Measurements from ENCODE around the gene USF1. TPM values are rescaled to one million over a fixed set of nuclear protein-coding genes. Genes with fewer than 3 reads are reported as not detected.

USF1 gene
- total RNA-seq, 5 donors from 2014 or later (not counting 1 experiment from before 2014, with no cell fraction given) = 65.4 to 96.1 (median 92.2) TPM

- H3K4me3 Mint-ChIP-seq = peak overlapping the region; percentile 88 to 90 (median 89)
- no peaks in the 10 kb centered on the region for H3K9me3 Mint-ChIP-seq
- H3K36me3 Mint-ChIP-seq = peaks cover 32% of the 10 kb centered on the region
- peak overlapping the region; percentile 70 to 95 for H3K4me3 ChIP-seq (ENCODE audit: control insufficient read depth in 1 of 2, extremely low read depth in 1 of 2, low read length in 1 of 2)
- no peaks in the 10 kb centered on the region for H3K9me3 ChIP-seq
- no peaks in the 10 kb centered on the region for H3K27me3 Mint-ChIP-seq
- H3K4me1 ChIP-seq (ENCODE audit: control insufficient read depth in 1 of 2, extremely low read depth in 1 of 2, insufficient read depth in 2 of 2, low read length in 2 of 2) = peaks cover 17 to 45% of the 10 kb centered on the region in 2 experiments
- ATAC-seq (replicated peaks in 1 of 4) (peak in 1 of 4 experiments; percentile 2), DNase-seq (no peak)
- ChIA-PET CTCF (interaction anchor here (0.6 to 5.1 kb wide), 7 partner anchors 15 to 59 kb away, joined by 3 to 25 read pairs (median 7); partner anchors contain the start of genes KLHDC9 (in 2 of the 2), ARHGAP30 (in 1 of the 2) and F11R (in 1 of the 2)), POLR2A (interaction anchor here (0.5 to 1.9 kb wide), 7 partner anchors 9 to 764 kb away, joined by 4 to 17 read pairs (median 7); partner anchors contain the start of gene F11R (in 2 of the 2))
- peak overlapping the region; percentile 76 for H3K27ac ChIP-seq (ENCODE audit: low read length)
- no CpG with 5 or more reads among the region's 3 CpGs for WGBS (ENCODE audit: insufficient coverage)
- H3K36me3 ChIP-seq (ENCODE audit: control insufficient read depth in 2 of 2, extremely low read depth in 1 of 2, insufficient read depth in 1 of 2, low read length in 1 of 2) = peaks cover 5 to 42% of the 10 kb centered on the region in 2 donors
- peaks cover 43 to 54% (median 54%) of the 10 kb centered on the region in 3 donors for H3K4me1 Mint-ChIP-seq
- H3K27ac Mint-ChIP-seq = peak overlapping the region; percentile 95
- no peaks in the 10 kb centered on the region for H3K27me3 ChIP-seq (replicated peaks in 1 of 2; ENCODE audit: control insufficient read depth in 2 of 2, extremely low read depth in 1 of 2, insufficient read depth in 2 of 2, low read length in 1 of 2)
Measured at GRCh38 chr1:161039154-161039545, 6.6 kb downstream of the USF1 start.

GRCh38 chr1:161038523-161039153, 7.1 kb downstream of the USF1 start, which contains the start of gene TSTD1:
Gene TSTD1 (minus strand): TSS chr1:161038964. CDS start chr1:161038889, 75 bp downstream.
- H3K9me3 ChIP-seq = no peaks in the 10 kb centered on the region
- peak within 1 kb of the TSS; percentile 76 for H3K27ac ChIP-seq (ENCODE audit: low read length)
- H3K36me3 Mint-ChIP-seq = peaks cover 32% of the 10 kb centered on the region
- peaks cover 5 to 42% of the 10 kb centered on the region in 2 donors for H3K36me3 ChIP-seq (ENCODE audit: control insufficient read depth in 2 of 2, extremely low read depth in 1 of 2, insufficient read depth in 1 of 2, low read length in 1 of 2)
- DNase-seq (peak; percentile 77 to 94 (median 87)), ATAC-seq (replicated peaks in 1 of 4) (peak; percentile 87 to 94 (median 92))
- H3K9me3 Mint-ChIP-seq = no peaks in the 10 kb centered on the region
- no peaks in the 10 kb centered on the region for H3K27me3 Mint-ChIP-seq
- peaks cover 40 to 51% (median 51%) of the 10 kb centered on the region in 3 donors for H3K4me1 Mint-ChIP-seq
- no peaks in the 10 kb centered on the region for H3K27me3 ChIP-seq (replicated peaks in 1 of 2; ENCODE audit: control insufficient read depth in 2 of 2, extremely low read depth in 1 of 2, insufficient read depth in 2 of 2, low read length in 1 of 2)
- peaks cover 16 to 42% of the 10 kb centered on the region in 2 experiments for H3K4me1 ChIP-seq (ENCODE audit: control insufficient read depth in 1 of 2, extremely low read depth in 1 of 2, insufficient read depth in 2 of 2, low read length in 2 of 2)
- peak within 1 kb of the TSS; percentile 70 to 95 for H3K4me3 ChIP-seq (ENCODE audit: control insufficient read depth in 1 of 2, extremely low read depth in 1 of 2, low read length in 1 of 2)
- peak within 1 kb of the TSS; percentile 88 to 90 (median 89) for H3K4me3 Mint-ChIP-seq
- 2% methylated on average over 53 of the region's 54 CpGs for WGBS (ENCODE audit: insufficient coverage)
- CTCF ChIA-PET = interaction anchor here (0.6 to 5.1 kb wide), 8 partner anchors 16 to 59 kb away, joined by 3 to 25 read pairs (median 6); partner anchors contain the start of genes KLHDC9 (in 2 of the 2), ARHGAP30 (in 1 of the 2) and F11R (in 1 of the 2)
- POLR2A ChIA-PET = interaction anchor here (0.5 to 1.9 kb wide), 4 partner anchors 8 to 187 kb away, joined by 4 to 7 read pairs (median 6); partner anchors contain the start of gene F11R (in 1 of the 2)
- peak within 1 kb of the TSS; percentile 95 for H3K27ac Mint-ChIP-seq

GRCh38 chr1:161037661-161038522, 7.9 kb downstream of the USF1 start:
- Mint-ChIP-seq H3K4me1 (peaks cover 43 to 48% (median 47%) of the 10 kb centered on the region in 3 donors), H3K9me3 (no peaks in the 10 kb centered on the region), H3K4me3 (peak overlapping the region; percentile 88 to 90 (median 89)), H3K27ac (peak overlapping the region; percentile 95), H3K36me3 (peaks cover 34% of the 10 kb centered on the region), H3K27me3 (no peaks in the 10 kb centered on the region)
- POLR2A ChIA-PET = interaction anchor here in 1 of 2 donors (1.9 kb wide), 1 partner anchor 17 kb away, joined by 7 read pairs; the partner anchor contains the start of gene F11R
- CTCF ChIA-PET = interaction anchor here (0.9 to 5.1 kb wide), 5 partner anchors 17 to 60 kb away, joined by 3 to 25 read pairs (median 10); partner anchors contain the start of genes KLHDC9 (in 2 of the 2) and F11R (in 1 of the 2)
- peaks cover 16 to 42% of the 10 kb centered on the region in 2 experiments for H3K4me1 ChIP-seq (ENCODE audit: control insufficient read depth in 1 of 2, extremely low read depth in 1 of 2, insufficient read depth in 2 of 2, low read length in 2 of 2)
- WGBS (ENCODE audit: insufficient coverage) = 62% methylated on average over 15 of the region's 21 CpGs
- ATAC-seq (replicated peaks in 1 of 4) = no peak
- peak overlapping the region; percentile 70 to 95 for H3K4me3 ChIP-seq (ENCODE audit: control insufficient read depth in 1 of 2, extremely low read depth in 1 of 2, low read length in 1 of 2)
- H3K27ac ChIP-seq (ENCODE audit: low read length) = peak overlapping the region; percentile 76
- H3K27me3 ChIP-seq (replicated peaks in 1 of 2; ENCODE audit: control insufficient read depth in 2 of 2, extremely low read depth in 1 of 2, insufficient read depth in 2 of 2, low read length in 1 of 2) = no peaks in the 10 kb centered on the region
- H3K36me3 ChIP-seq (ENCODE audit: control insufficient read depth in 2 of 2, extremely low read depth in 1 of 2, insufficient read depth in 1 of 2, low read length in 1 of 2) = peaks cover 5 to 37% of the 10 kb centered on the region in 2 donors
- no peak for DNase-seq
- no peaks in the 10 kb centered on the region for H3K9me3 ChIP-seq

GRCh38 chr1:161033751-161034150, 12.0 kb downstream of the USF1 start:
- no peaks in the 10 kb centered on the region for H3K27me3 ChIP-seq (replicated peaks in 1 of 2; ENCODE audit: control insufficient read depth in 2 of 2, extremely low read depth in 1 of 2, insufficient read depth in 2 of 2, low read length in 1 of 2)
- CTCF ChIA-PET = interaction anchor here in 1 of 2 donors (0.7 kb wide), 1 partner anchor 948 kb away, joined by 7 read pairs; no protein-coding TSS in a partner anchor
- POLR2A ChIA-PET = interaction anchor here in 1 of 2 donors (0.7 kb wide), 1 partner anchor 274 kb away, joined by 6 read pairs; no protein-coding TSS in a partner anchor
- DNase-seq (no peak), ATAC-seq (replicated peaks in 1 of 4) (no peak)
- peaks cover 8% of the 10 kb centered on the region for H3K36me3 Mint-ChIP-seq
- peaks cover 7 to 19% of the 10 kb centered on the region in 2 experiments for H3K4me1 ChIP-seq (ENCODE audit: control insufficient read depth in 1 of 2, extremely low read depth in 1 of 2, insufficient read depth in 2 of 2, low read length in 2 of 2)
- no peaks in the 10 kb centered on the region for H3K9me3 ChIP-seq
- H3K27ac ChIP-seq (ENCODE audit: low read length) = no peak overlapping the region
- peaks cover 24 to 33% (median 31%) of the 10 kb centered on the region in 3 donors for H3K4me1 Mint-ChIP-seq
- H3K4me3 Mint-ChIP-seq = no peak overlapping the region
- H3K4me3 ChIP-seq (ENCODE audit: control insufficient read depth in 1 of 2, extremely low read depth in 1 of 2, low read length in 1 of 2) = no peak overlapping the region
- 100% methylated on average over 1 of the region's 3 CpGs for WGBS (ENCODE audit: insufficient coverage)
- no peaks in the 10 kb centered on the region for H3K9me3 Mint-ChIP-seq
- no peaks in the 10 kb centered on the region for H3K36me3 ChIP-seq (ENCODE audit: control insufficient read depth in 2 of 2, extremely low read depth in 1 of 2, insufficient read depth in 1 of 2, low read length in 1 of 2)
- H3K27ac Mint-ChIP-seq = no peak overlapping the region
- no peaks in the 10 kb centered on the region for H3K27me3 Mint-ChIP-seq

- H3K27me3 Mint-ChIP-seq = no peaks in the 10 kb centered on the region
- no peaks in the 10 kb centered on the region for H3K9me3 Mint-ChIP-seq
- H3K4me3 ChIP-seq (ENCODE audit: control insufficient read depth in 1 of 2, extremely low read depth in 1 of 2, low read length in 1 of 2) = no peak overlapping the region
- H3K9me3 ChIP-seq = no peaks in the 10 kb centered on the region
- no peaks in the 10 kb centered on the region for H3K36me3 ChIP-seq (ENCODE audit: control insufficient read depth in 2 of 2, extremely low read depth in 1 of 2, insufficient read depth in 1 of 2, low read length in 1 of 2)
- CTCF ChIA-PET = interaction anchor here (0.6 to 1.8 kb wide), 2 partner anchors 11 to 348 kb away, joined by 5 to 6 read pairs; partner anchors contain the start of gene F11R (in 1 of the 2)
- WGBS (ENCODE audit: insufficient coverage) = 83% methylated on average over 1 of the region's 1 CpG
- no peak for ATAC-seq (replicated peaks in 1 of 4)
- H3K4me1 Mint-ChIP-seq = peaks cover 14 to 22% (median 19%) of the 10 kb centered on the region in 3 donors
- POLR2A ChIA-PET = interaction anchor here in 1 of 2 donors (0.5 kb wide), 1 partner anchor 280 kb away, joined by 3 read pairs; no protein-coding TSS in a partner anchor
- no peak overlapping the region for H3K27ac Mint-ChIP-seq
- no peak overlapping the region for H3K4me3 Mint-ChIP-seq
- no peak overlapping the region for H3K27ac ChIP-seq (ENCODE audit: low read length)
- H3K4me1 ChIP-seq (ENCODE audit: control insufficient read depth in 1 of 2, extremely low read depth in 1 of 2, insufficient read depth in 2 of 2, low read length in 2 of 2) = peaks cover 0 to 5% of the 10 kb centered on the region in 2 experiments
- peaks cover 7% of the 10 kb centered on the region for H3K36me3 Mint-ChIP-seq
- no peak for DNase-seq
- H3K27me3 ChIP-seq (replicated peaks in 1 of 2; ENCODE audit: control insufficient read depth in 2 of 2, extremely low read depth in 1 of 2, insufficient read depth in 2 of 2, low read length in 1 of 2) = no peaks in the 10 kb centered on the region
Measured at GRCh38 chr1:161032409-161032808, 13.4 kb downstream of the USF1 start.
